ENCODE data around the gene POLR2H. TPM values are rescaled to one million over a fixed set of nuclear protein-coding genes. Genes with fewer than 3 reads are reported as not detected.
"Not testable (repeated sequence)": the region's sequence is repeated elsewhere in the genome, so short reads cannot be mapped to it uniquely, and the experiment has no call there.

POLR2H gene
- total RNA-seq, 1 donor from 2014 or later: 90.5 TPM

DNA sequence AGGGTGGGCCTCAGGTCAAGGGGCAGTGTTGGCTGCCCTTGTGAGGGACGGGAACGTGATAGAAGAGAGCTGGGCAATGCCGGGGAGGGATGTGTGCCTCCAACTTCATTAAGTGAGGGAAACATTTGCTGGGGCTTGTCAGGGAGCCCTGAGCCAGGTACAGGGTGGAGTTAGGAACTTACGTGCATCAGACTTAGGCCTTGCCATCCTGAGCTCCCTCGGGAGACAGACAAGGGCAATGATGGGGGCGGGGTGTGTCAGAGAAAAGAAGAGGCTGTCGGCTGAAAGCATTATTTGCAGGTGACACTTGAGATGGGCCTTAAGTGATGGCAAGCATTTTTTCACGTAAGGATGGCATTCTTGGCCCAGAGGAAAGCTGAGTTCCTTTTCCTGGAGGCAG, 22.5 kb upstream of the POLR2H start:
- peaks cover 15% of the 10 kb centered on the region for H3K27me3 Mint-ChIP-seq
- H3K9me3 Mint-ChIP-seq (ENCODE audit: low read depth): no peaks in the 10 kb centered on the region
- H3K4me3 Mint-ChIP-seq (ENCODE audit: low read depth): no peak overlapping the region
- TF ChIP-seq, protein P1, sequence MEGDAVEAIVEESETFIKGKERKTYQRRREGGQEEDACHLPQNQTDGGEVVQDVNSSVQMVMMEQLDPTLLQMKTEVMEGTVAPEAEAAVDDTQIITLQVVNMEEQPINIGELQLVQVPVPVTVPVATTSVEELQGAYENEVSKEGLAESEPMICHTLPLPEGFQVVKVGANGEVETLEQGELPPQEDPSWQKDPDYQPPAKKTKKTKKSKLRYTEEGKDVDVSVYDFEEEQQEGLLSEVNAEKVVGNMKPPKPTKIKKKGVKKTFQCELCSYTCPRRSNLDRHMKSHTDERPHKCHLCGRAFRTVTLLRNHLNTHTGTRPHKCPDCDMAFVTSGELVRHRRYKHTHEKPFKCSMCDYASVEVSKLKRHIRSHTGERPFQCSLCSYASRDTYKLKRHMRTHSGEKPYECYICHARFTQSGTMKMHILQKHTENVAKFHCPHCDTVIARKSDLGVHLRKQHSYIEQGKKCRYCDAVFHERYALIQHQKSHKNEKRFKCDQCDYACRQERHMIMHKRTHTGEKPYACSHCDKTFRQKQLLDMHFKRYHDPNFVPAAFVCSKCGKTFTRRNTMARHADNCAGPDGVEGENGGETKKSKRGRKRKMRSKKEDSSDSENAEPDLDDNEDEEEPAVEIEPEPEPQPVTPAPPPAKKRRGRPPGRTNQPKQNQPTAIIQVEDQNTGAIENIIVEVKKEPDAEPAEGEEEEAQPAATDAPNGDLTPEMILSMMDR (IDR thresholded peaks at IDR 0.05; ENCODE audit: unreplicated experiment): no peak
- peaks cover 12% of the 10 kb centered on the region for H3K36me3 Mint-ChIP-seq (ENCODE audit: insufficient read depth)
- peaks cover 15% of the 10 kb centered on the region for H3K4me1 Mint-ChIP-seq (ENCODE audit: low read depth)
- DNase-seq (ENCODE audit: low spot score, unreplicated experiment): no peak
- no peak overlapping the region for H3K27ac Mint-ChIP-seq

DNA sequence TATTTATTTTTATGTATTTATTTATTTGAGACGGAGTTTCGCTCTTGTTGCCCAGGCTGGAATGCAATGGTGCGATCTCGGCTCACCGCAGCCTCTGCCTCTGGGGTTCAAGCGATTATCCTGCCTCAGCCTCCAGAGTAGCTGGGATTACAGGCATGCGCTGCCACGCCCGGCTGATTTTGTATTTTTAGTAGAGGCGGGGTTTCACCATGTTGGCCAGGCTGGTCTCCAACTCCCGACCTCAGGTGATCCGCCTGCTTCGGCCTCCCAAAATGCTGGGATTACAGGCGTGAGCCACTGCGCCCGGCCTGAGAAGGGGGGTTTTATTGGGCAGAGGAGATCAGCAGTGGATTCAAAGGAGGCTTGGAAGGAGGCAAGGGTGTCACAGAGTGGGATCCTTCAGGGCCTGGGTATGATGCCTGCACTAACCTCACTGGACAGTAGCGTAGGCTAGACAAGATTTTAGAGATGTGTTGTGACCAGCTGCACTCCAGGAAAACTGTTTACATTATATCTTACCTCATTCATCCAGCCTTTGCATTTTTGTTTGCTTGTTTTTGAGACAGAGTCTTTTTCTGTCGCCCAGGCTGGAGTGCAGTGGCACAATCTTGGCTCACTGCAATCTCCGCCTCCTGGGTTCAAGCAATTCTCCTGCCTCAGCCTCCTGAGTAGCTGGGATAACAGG, 21.9 kb upstream of the POLR2H start:
- Mint-ChIP-seq H3K4me1 (ENCODE audit: low read depth) (peaks cover 15% of the 10 kb centered on the region), H3K27me3 (peaks cover 15% of the 10 kb centered on the region)
- H3K36me3 Mint-ChIP-seq (ENCODE audit: insufficient read depth); DNase-seq (ENCODE audit: low spot score, unreplicated experiment); H3K27ac Mint-ChIP-seq; H3K4me3 Mint-ChIP-seq (ENCODE audit: low read depth); H3K9me3 Mint-ChIP-seq (ENCODE audit: low read depth): not testable (repeated sequence)

DNA sequence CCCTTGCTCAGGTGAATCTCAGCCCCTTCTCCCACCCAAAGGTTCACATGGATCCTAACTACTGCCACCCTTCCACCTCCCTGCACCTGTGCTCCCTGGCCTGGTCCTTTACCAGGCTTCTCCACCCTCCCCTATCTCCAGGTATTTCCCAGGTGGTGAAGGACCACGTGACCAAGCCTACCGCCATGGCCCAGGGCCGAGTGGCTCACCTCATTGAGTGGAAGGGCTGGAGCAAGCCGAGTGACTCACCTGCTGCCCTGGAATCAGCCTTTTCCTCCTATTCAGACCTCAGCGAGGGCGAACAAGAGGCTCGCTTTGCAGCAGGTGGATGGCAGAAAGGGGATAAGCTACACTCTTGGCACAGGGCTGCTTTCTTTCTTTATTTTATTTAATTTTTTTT, 19.6 kb upstream of the POLR2H start:
- H3K27ac Mint-ChIP-seq: no peak overlapping the region
- no peak for DNase-seq (ENCODE audit: low spot score, unreplicated experiment)
- TF ChIP-seq, protein P1 (IDR thresholded peaks at IDR 0.05; ENCODE audit: unreplicated experiment): no peak
- H3K27me3 Mint-ChIP-seq: peaks cover 15% of the 10 kb centered on the region
- H3K4me1 Mint-ChIP-seq (ENCODE audit: low read depth): peaks cover 13% of the 10 kb centered on the region
- H3K36me3 Mint-ChIP-seq (ENCODE audit: insufficient read depth): peaks cover 14% of the 10 kb centered on the region
- H3K4me3 Mint-ChIP-seq (ENCODE audit: low read depth): no peak overlapping the region
- H3K9me3 Mint-ChIP-seq (ENCODE audit: low read depth): no peaks in the 10 kb centered on the region

DNA sequence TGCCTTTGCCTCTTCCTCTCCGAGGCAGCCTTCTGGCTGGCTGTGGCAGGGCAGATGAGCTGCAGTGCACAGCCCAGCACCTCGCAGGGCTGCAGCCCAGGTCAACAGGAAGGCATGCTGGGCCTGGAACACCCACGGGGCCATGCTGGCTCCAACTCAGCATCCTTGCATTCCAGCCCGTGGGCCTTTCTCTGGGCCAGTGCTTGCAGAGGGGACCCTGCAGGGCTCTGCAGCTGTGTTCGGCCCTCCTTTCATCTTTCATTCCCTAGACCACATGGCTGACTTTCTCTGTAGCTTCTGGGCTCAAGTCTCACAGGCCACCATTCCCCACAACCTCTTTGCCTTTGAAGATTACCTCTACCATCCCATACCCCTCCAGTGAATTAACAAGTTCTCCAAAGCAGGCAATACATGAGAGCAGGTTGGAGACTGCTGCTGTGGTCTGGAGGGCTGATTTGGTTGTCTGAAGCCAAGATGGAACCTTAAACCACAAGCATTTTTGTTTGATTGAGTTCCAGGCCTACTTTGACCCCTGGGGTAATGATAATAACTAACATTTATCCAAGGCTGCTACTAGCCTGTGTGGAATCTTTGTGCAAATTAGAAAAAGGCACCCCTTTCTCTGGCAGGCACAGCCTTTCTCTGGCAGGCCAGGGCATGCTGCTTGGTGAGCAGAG, 18.2 kb upstream of the POLR2H start:
- no peak for DNase-seq (ENCODE audit: low spot score, unreplicated experiment)
- TF ChIP-seq, protein P1 (IDR thresholded peaks at IDR 0.05; ENCODE audit: unreplicated experiment): no peak
- no peak overlapping the region for H3K27ac Mint-ChIP-seq
- peaks cover 12% of the 10 kb centered on the region for H3K36me3 Mint-ChIP-seq (ENCODE audit: insufficient read depth)
- peaks cover 7% of the 10 kb centered on the region for H3K4me1 Mint-ChIP-seq (ENCODE audit: low read depth)
- H3K27me3 Mint-ChIP-seq: peaks cover 11% of the 10 kb centered on the region
- no peaks in the 10 kb centered on the region for H3K9me3 Mint-ChIP-seq (ENCODE audit: low read depth)
- no peak overlapping the region for H3K4me3 Mint-ChIP-seq (ENCODE audit: low read depth)

DNA sequence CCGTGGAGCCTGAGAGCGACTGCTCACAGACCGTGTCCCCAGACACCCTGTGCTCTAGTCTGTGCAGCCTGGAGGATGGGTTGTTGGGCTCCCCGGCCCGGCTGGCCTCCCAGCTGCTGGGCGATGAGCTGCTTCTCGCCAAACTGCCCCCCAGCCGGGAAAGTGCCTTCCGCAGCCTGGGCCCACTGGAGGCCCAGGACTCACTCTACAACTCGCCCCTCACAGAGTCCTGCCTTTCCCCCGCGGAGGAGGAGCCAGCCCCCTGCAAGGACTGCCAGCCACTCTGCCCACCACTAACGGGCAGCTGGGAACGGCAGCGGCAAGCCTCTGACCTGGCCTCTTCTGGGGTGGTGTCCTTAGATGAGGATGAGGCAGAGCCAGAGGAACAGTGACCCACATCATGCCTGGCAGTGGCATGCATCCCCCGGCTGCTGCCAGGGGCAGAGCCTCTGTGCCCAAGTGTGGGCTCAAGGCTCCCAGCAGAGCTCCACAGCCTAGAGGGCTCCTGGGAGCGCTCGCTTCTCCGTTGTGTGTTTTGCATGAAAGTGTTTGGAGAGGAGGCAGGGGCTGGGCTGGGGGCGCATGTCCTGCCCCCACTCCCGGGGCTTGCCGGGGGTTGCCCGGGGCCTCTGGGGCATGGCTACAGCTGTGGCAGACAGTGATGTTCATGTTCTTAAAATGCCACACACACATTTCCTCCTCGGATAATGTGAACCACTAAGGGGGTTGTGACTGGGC, 16.8 kb upstream of the POLR2H start:
- Mint-ChIP-seq H3K27ac (no peak overlapping the region), H3K36me3 (ENCODE audit: insufficient read depth) (peaks cover 12% of the 10 kb centered on the region), H3K4me3 (ENCODE audit: low read depth) (no peak overlapping the region), H3K9me3 (ENCODE audit: low read depth) (no peaks in the 10 kb centered on the region), H3K4me1 (ENCODE audit: low read depth) (peaks cover 11% of the 10 kb centered on the region), H3K27me3 (peaks cover 10% of the 10 kb centered on the region)
- no peak for DNase-seq (ENCODE audit: low spot score, unreplicated experiment)
- TF ChIP-seq, protein P1 (IDR thresholded peaks at IDR 0.05; ENCODE audit: unreplicated experiment): no peak

All from progenitor cell of endocrine pancreas (in vitro differentiated cells).